ENCODE measurements around the gene SH3D19.

Gene SH3D19

DNA sequence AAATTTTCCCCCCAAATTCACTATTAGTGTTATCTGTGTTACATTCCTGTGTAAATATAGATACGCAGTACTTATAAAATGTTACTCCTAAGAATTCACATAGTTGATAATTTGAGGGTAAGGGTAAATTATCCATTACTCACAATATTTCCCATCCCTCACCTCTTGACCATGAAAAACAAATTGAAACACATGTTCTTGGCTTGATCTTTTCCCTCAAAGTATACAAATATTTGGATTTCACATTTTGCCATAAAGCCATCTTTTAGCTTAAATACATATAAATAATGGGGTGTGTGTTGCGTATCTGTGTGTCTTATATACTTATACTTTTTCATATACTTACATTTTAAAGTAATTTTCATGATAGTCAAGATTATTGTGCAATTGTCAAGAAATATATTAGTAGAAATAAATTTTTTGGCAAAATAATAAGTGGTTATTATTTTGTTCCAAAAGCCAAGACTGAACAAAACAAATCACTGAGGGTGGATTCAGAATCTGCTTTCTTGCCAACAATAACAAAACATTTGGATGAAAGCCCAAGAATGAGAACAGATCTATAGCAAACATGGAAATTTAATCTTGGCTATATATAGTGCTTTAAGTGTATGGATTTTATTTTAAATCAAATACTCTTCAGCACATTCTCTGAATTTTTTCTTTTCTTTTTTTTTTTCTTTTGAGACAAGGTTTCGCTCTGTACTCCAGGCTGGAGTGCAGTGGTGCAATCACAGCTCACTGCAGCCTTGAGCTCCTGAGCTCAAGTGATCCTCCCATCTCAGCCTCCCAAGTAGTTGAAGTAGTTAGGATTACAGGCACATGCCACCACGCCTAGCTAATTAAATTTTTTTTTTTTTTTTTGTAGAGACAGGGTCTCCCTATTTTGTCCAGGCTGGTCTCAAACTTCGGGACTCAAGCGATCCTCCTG, 97.0 kb downstream of the SH3D19 start:
- no peak for DNase-seq

DNA sequence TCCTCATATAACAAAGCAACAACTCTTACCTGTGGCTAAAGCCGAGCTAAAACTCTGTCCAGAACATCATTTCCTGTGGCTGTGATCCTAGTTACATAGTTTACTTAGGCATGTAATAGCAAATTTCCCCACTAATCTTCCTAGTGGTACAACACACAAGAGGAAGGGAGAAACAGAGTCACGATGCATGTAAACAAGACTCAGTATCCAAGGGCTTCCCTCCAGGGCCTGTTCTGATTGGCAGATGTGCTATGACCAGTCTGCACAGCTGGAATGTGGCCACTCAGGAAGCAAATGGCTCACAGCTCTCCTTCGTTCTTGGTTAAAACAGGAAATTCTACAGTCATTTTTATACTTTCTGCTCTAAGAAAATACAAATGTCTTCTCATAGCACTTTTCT, 97.7 kb downstream of the SH3D19 start:
- peak; percentile 26 for DNase-seq

GRCh38 chr4:151227172-151227571, 98.2 kb downstream of the SH3D19 start:
- no peak for DNase-seq

GRCh38 chr4:151226004-151226932, 99.1 kb downstream of the SH3D19 start:
- no peak for DNase-seq

- no peak for DNase-seq
Observed at GRCh38 chr4:151223465-151223864, 101.9 kb downstream of the SH3D19 start.

DNA sequence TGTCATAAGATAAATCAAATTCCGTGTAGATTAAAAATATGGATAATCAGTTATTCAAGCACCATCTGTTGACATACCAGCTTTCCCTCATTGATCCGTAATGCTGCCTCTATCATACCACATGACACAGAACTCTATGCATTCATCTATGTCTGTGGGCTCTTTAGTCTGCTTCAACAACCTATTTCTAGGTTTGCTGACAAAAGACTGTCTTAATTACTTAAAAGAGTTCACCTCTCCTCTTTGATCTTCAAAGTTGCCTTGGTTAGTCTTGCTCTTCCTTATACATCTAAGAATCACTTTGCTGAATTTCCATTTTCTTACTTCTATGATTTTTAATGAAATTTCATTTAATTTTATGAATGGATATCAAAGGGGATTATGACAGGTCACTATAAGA, 105.5 kb downstream of the SH3D19 start:
- no peak for DNase-seq

GRCh38 chr4:151219091-151219490, 106.3 kb downstream of the SH3D19 start:
- no peak for DNase-seq

DNA sequence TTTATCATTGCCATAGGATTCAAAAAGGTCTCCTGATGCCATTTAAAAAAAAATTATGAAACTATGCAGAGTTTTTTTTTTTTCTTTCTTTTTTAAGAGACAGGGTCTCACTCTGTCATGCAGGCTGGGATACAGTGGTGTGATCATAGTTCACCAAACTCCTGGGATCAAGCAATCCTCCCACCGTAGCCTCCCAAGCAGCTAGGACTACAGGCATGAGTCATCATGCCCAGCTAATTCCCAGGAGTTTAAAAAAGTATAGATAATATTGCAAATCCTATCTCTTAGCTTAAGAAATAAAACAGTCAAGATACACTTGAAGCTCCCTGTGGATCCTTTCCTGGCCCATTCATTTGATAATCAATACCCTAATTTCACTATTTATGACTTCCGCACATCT, 107.1 kb downstream of the SH3D19 start:
- no peak for DNase-seq

DNA sequence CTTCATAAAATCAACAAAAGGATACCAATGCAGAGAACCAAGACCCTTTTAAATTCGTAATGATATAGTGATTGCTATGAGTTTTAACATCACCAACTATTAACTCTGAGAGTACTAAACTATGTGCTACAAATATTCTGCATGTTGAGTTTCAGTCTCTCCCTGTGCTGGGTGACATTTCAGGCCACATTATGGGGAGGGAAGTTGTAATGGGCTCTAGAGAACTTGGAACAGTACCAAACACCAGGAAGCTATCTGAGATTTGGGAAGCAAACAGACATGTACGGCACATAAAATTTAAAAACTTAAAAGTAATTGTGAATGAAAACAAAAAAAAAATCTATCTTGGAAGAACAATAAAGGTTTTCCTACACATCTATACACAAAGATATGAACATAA, 108.1 kb downstream of the SH3D19 start:
- DNase-seq, result no peak

DNA sequence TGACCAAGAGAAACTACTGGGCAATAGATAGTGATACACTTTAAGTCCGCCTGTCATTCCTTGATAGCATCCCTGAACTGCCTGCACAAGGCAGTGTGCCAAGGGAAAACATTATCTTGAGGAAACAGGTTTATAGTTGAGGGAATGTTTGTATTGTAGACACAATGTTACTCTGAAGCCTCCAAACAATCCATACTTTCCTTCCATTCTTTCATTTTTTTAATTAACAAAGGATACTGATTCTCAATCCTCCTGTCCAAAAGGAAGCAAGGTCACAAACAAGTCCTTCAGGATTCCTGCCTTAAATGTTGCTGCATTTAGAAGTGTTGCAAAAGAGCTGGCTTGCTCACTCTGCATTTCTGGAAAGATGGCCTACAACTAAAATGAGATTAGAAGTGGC, 110.1 kb downstream of the SH3D19 start:
- DNase-seq, result no peak

DNA sequence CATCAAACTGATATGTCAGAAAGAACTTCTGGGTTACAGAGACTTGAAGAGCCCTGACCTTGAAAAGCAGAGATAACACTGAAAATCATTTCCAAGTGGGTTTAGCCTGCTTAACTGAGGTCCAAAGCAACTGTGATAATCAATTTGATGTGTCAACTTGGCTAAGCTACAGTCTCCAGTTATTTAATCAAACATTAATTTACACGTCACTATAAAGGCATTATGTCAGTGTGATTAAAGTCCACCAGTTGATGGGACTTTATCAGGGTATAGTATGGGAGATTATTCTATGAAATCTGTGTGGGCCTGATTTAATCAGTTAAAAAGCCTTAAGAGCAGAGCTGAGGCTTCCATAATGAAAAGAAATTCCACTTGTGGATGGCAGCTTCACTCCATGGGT, 117.5 kb downstream of the SH3D19 start:
- no peak for DNase-seq

- DNase-seq, result no peak
Observed at GRCh38 chr4:151207186-151207585, 118.2 kb downstream of the SH3D19 start.

DNA sequence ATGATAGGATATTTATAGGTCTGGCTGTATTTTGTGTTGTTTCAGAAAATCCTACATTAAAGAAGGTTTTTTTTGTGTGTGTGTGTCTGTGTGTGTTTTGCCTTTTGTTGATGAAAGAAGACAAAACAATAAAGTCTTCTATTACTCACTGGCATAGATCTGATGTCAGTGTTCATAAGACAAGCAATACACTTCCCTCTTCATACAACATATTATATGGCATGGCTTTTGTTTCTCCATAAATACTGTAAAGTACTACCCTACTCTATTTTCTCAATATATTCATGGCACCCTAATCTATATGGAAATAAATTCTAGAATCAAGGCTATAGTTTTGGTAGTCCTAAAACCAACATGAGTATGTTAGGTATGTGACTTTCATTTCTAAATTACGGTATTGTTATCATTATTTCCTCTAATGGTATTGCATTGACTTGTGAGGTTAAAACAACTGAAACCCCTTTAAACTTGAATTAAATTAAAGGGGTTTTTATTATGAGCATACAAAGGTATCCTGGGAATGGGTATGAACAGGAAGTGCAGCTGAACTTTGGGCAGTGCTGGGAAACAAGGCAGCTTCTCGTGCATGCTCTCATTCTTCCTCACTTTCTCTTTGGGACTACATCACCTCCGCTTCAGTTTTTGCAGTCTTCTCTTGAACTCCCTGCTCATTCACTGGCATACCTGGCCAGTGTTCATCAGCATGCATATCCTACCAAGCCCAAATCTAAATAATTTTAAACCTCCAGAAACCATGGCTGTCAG, 119.0 kb downstream of the SH3D19 start:
- DNase-seq, result no peak

DNA sequence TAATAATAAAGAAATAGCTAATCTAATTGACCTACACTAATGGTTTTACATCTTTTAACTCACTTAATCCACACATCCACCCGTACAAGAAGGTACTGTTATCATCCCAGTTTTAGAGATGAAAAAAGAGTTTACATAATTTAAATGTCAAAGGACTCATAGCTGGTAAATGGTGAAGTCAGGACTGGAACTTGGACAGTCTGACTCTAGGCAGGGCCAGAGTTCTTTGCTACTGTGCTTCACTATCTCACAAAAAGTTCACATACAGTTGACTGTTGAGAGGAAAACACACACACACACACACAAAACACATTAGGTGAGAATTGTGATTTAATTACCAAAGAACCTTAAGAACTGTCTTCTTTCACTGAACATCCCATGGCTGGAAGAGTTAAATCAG, 119.7 kb downstream of the SH3D19 start:
- DNase-seq, result no peak

DNA sequence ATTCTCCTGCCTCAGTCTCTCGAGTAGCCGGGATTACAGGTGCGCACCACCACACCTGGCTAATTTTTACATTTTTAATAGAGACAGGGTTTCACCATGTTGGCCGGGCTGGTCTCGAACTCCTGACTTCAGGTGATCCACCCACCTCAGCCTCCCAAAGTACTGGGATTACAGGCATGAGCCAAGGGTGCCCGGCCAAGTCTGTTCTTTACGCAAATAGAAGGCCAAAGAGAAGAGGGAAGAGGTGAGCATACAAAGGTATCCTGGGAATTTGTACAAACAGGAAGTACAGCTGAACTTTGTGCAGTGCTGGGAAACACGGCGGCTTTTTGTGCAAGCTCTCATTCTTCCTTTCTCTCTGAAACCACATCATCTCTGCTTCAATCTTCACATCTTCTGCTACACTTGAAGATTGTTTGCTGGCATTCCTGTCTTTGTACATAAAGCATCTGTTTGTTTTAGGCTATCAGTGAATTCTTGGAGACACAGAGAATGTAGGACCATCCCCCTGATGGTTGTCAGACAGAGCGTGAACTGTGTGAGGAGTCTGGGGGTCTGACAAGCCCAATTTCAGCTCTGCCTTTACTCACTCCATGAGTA, 120.4 kb downstream of the SH3D19 start:
- no peak for DNase-seq

DNA sequence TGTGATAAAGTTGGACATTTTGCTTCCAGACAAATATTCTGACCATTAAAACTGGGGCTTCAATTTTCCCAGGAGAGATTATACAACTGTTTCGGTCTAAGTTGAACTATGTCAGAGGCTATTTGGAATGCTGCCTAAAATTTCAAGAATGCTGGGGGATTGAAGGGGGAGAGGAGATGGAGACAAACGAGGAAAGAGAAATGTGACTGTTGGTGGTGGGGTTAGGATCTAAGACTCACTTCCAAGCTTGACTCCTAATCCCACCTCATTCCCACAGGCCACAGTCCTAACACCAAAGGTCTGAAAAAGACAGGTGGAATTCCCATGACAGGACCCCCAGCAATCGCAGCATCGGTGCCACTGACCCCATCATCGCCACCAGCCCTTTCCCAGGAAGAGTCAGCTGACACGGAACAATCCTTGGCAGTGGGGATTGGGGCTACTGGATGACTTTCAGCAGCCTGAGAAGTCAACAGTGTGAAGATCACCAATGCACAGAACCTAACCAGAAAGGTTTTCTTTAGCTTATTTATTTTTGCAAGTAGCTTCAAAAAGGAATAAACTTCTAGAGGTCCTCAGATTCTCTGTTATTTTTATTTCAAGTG, 122.5 kb downstream of the SH3D19 start:
- DNase-seq, result no peak

DNA sequence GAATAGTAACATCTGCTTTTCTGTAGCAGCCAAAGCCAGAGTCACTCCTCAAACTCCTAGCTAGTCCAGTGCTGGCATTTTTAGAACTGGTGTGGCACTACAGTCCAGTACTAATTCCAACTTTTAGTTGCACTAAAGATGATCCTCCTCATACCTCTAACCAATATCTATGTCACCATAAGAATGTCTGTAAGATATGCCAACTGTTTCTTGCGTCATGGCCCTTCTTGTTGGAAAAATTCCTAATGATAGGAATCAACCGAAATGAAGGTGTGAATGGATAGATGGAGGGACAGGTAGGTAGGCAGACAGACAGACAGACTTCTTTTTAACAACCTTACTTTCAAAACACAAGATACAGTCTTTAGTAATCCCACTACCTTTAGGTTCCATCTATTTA, 123.0 kb downstream of the SH3D19 start:
- no peak for DNase-seq

DNA sequence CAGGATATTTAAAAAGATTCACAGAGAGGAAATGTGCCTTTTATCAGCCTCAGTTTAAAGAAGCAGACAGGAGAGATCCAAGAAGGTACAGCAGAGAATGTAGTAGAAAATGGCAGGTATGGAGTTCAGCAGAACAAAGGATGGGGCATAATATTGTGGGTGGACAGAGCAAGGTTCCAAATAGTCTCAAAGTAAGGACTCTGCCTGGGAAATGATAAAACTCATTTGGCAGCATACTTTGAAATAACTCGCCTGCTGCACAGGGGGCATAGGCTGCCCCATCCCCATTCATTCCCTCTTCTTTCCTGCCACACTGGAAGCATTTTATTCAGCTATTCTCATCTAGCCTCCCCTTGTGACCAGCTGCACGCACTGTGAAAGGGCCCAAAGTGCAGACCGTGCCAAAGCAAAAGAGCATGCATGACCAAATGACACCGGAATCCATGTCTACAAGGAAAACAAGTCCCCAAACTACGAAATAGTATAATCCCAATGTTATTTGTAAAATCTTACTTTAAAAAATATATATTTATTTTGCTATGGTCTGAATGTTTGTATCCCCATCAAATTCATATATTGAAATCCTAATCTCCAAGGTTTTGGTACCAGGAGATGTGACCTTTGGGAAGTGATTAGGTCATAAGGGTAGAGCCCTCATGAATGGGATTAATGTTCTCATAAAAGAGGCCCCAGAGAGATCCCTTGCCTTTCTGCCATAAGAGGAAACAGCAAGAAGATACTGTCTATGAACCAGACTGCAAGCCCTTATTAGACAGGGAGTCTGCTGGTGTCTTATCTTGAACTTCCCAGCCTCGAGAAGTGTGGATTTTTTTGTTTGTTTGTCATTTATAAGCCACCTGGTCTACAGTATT, 125.8 kb downstream of the SH3D19 start:
- no peak for DNase-seq

DNA sequence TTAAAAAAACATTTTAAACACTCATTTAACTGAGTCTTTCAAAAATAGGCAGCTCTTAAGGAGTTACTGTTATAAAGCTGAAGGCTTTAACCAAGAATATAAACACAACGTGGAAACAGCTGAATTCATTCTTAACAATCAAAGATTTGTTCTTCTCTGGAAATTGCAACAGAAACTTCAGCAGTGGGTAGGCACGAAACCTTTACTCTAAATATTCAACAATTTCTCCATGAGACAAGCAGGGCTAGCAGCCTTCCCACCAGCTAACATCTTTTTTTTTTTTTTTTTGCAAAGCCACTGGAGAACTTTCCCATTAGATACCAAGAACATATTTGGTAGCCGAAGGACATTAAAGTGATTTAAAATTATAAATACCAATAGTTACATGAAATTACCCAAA, 126.7 kb downstream of the SH3D19 start:
- no peak for DNase-seq

DNA sequence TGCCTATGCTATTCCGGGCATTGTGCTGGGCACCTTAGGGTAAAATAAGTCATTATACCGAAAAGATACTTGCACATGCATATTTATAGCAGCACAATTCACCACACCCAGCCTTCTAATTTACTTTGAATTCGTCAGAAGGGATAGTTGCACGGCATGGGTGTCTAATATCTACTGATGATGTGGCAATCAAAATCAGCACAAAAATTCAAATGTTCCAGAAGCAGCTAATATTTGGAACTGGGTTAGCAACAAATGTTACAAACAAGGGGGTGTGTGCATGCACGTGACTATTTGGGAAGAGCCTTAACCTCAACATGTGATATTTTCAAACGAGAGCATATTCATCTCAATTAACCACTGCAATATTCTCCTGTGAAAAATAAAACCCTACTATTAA, 128.2 kb downstream of the SH3D19 start:
- no peak for DNase-seq

DNA sequence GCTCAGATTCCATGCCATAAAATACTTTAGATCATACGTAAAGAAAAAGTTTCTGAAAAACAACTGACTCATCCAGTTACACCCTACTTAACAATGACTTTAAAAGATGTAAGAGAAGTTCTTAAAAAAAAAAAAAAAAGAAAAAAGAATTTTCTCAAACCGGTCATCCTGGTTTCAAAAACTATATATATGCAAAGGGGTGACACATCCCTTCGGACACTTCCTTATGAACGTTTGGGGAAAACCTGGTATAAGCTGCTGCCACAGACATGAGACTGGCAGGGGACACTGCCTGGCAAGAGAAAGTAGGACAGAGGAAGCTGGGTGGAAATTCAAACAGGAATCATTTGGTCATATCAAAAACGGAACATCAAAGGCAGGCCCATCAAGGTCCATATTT, 129.6 kb downstream of the SH3D19 start:
- DNase-seq, result no peak
